Measurements from ENCODE around the gene POLH. TPM values are rescaled to one million over a fixed set of nuclear protein-coding genes. Genes with fewer than 3 reads are reported as not detected.
A peak's percentile ranks its signal among the peaks of the same experiment; 100 is the strongest.

Gene POLH
- total and polyA plus RNA-seq, 2 of the 4 experiments (the other 2 are of a cell fraction), result 13.3 to 26.0 TPM

DNA sequence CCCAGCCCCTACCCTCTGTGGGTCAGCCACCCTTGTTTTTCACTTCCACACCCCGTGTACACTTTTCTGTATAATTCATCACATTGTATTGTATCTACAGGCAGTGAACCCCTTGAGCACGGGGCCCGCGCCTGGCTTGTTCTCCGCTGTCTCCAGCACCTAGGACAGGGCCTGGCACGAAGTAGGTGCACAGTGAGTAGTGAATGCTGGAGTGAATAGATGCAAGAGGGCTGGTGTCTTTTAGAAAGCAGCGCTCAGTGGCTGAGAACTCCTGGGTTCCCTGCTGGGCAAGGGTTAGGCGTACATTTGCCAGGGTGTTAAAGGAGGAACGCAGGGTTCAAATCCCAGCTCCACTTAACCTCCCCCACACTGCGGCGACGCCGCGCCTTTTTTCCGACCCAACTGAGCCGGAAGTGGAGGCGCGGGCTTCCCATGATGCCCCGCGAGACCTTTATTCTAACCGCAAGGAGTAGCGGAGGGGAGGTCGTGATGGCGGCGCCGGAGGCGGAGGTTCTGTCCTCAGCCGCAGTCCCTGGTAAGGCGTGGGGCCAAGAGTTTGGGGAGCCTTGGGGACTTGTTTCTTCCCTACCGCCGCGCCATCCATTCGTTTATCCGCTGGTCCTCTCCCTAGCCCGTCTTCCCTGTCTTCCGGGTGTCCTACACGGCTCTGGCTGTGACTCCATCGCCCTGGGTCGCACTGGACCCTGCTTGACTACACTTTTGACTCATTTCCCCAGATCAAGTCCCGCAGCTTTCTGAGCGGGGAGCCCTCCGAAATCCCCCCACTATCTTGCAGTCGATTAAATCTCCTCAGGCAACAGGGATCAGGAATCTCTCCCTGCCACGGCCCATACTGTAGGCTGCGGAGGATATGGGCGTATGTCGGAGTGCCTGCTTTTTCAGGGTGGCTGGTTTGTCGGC lies 59.7 kb downstream of the POLH start, which contains the start of gene MAD2L1BP (continued):
- TF ChIP-seq, protein P1, sequence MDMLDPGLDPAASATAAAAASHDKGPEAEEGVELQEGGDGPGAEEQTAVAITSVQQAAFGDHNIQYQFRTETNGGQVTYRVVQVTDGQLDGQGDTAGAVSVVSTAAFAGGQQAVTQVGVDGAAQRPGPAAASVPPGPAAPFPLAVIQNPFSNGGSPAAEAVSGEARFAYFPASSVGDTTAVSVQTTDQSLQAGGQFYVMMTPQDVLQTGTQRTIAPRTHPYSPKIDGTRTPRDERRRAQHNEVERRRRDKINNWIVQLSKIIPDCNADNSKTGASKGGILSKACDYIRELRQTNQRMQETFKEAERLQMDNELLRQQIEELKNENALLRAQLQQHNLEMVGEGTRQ (IDR thresholded peaks at IDR 0.05; ENCODE audit: low read depth, low read length), result no peak

DNA sequence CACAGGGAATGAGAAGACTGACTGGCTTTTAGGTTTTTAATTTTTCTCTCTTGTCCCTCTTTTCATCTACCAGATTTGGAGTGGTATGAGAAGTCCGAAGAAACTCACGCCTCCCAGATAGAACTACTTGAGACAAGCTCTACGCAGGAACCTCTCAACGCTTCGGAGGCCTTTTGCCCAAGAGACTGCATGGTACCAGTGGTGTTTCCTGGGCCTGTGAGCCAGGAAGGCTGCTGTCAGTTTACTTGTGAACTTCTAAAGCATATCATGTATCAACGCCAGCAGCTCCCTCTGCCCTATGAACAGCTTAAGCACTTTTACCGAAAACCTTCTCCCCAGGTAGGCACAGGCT lies 60.3 kb downstream of the POLH start:
- H2AK5ac ChIP-seq (ENCODE audit: low read depth, low read length), result peak overlapping the region; percentile 41
- BruUV-seq (replicated peaks), result TSS peak; percentile 63
- peaks cover 20% of the 10 kb centered on the region for H3K36me3 ChIP-seq (ENCODE audit: control insufficient read depth, insufficient read depth, low read length)
- H3K23ac ChIP-seq (ENCODE audit: low read depth, low read length), result peak overlapping the region; percentile 61
- peak overlapping the region; percentile 95 for H3K9ac ChIP-seq (ENCODE audit: low read depth, low read length)
- no peak overlapping the region for H2BK20ac ChIP-seq (ENCODE audit: low read depth, low read length)
- peak overlapping the region; percentile 52 for H4K5ac ChIP-seq (ENCODE audit: low read depth, low read length)
- H3K4me2 ChIP-seq (ENCODE audit: low read depth, low read length), result peak overlapping the region; percentile 100
- dilution Hi-C loops (cut with HindIII; ENCODE audit: low sequenced_read_pairs, unreplicated experiment) (no loop called here), in situ Hi-C loops (cut with MboI; ENCODE audit: low sequenced_read_pairs) (no loop called here), intact Hi-C loops (cut with micrococcal nuclease) (no loop called here)
- peak overlapping the region; percentile 79 for H3K4me3 ChIP-seq (ENCODE audit: insufficient read depth, low read depth, low read length)
- H3K4ac ChIP-seq (ENCODE audit: low read depth, low read length), result peak overlapping the region; percentile 65
- 0 out of 3 replicates have a peak overlapping the region, but pooled peaks have one; percentile 7 for H2BK15ac ChIP-seq (ENCODE audit: low read depth, low read length)
- H3K9me3 ChIP-seq (ENCODE audit: control insufficient read depth, insufficient read depth, low read length), result no peaks in the 10 kb centered on the region
- peak overlapping the region; percentile 38; the same call in 1 of the 2 replicates for H3K18ac ChIP-seq (ENCODE audit: low read depth, low read length)
- H3K56ac ChIP-seq (ENCODE audit: extremely low read depth, insufficient read depth, low read length), result peak overlapping the region; percentile 61
- peaks cover 27 to 43% of the 10 kb centered on the region in 2 experiments for H3K79me1 ChIP-seq (ENCODE audit: low read depth in 1 of 2, low read length in 2 of 2)
- ChIA-PET POLR2A (ENCODE audit: unreplicated experiment) (no interaction called here), CTCF (no interaction called here)
- H4K8ac ChIP-seq (ENCODE audit: low read depth in 2 of 2, low read length in 2 of 2), result peak overlapping the region; percentile 86 to 100
- peaks cover 12% of the 10 kb centered on the region for H3K9me1 ChIP-seq (ENCODE audit: insufficient read depth, low read length)
- no peak overlapping the region for H2BK120ac ChIP-seq (ENCODE audit: low read depth, low read length)
- H3K27ac ChIP-seq (ENCODE audit: insufficient read depth, low read length), result peak overlapping the region; percentile 84
- H2AK9ac ChIP-seq (replicated peaks; ENCODE audit: low read depth, low read length, poor library complexity), result peak overlapping the region; percentile 71
- WGBS, 2 experiments (ENCODE audit: extremely low coverage in 2 of 2, insufficient read length in 1 of 2), result no CpG with 5 or more reads among the region's 7 CpGs
- no peaks in the 10 kb centered on the region for H3K27me3 ChIP-seq (ENCODE audit: control insufficient read depth, insufficient read depth, low read length)
- peak overlapping the region; percentile 29 for H2BK5ac ChIP-seq (ENCODE audit: low read depth, low read length, poor library complexity, severe bottlenecking)
- peak overlapping the region; percentile 77 for H3K14ac ChIP-seq (replicated peaks; ENCODE audit: low read depth, low read length)
- peak; percentile 10; the same call in 1 of the 2 replicates for ATAC-seq (ENCODE audit: low read depth)
- peak overlapping the region; percentile 96 for H2AFZ ChIP-seq (replicated peaks; ENCODE audit: low read length, poor library complexity)
- peak; percentile 11 for DNase-seq
- H4K20me1 ChIP-seq (ENCODE audit: insufficient read depth, low read length), result peaks cover 17% of the 10 kb centered on the region
- H4K91ac ChIP-seq (ENCODE audit: insufficient read depth, low read depth, low read length), result peak overlapping the region; percentile 77
- peaks cover 7% of the 10 kb centered on the region for H3K4me1 ChIP-seq (ENCODE audit: control insufficient read depth, insufficient read depth, low read length)
- TF ChIP-seq POLR2A (IDR thresholded peaks at IDR 0.05; ENCODE audit: low read depth, low read length) (no peak), MAZ (IDR thresholded peaks at IDR 0.05; ENCODE audit: borderline replicate concordance, low read depth, low read length) (no peak), RFX5 (IDR thresholded peaks at IDR 0.05; ENCODE audit: low read depth, low read length) (no peak), CHD1 (IDR thresholded peaks at IDR 0.05; ENCODE audit: low read depth, low read length) (no peak), CEBPB (IDR thresholded peaks at IDR 0.05; ENCODE audit: low read depth, low read length) (no peak), SMC3 (IDR thresholded peaks at IDR 0.05; ENCODE audit: low read depth, low read length) (no peak), FOS (IDR thresholded peaks at IDR 0.05; ENCODE audit: low read depth, low read length) (no peak), RCOR1 (IDR thresholded peaks at IDR 0.05; ENCODE audit: insufficient replicate concordance, low read length) (no peak)
- TF ChIP-seq, protein P2, sequence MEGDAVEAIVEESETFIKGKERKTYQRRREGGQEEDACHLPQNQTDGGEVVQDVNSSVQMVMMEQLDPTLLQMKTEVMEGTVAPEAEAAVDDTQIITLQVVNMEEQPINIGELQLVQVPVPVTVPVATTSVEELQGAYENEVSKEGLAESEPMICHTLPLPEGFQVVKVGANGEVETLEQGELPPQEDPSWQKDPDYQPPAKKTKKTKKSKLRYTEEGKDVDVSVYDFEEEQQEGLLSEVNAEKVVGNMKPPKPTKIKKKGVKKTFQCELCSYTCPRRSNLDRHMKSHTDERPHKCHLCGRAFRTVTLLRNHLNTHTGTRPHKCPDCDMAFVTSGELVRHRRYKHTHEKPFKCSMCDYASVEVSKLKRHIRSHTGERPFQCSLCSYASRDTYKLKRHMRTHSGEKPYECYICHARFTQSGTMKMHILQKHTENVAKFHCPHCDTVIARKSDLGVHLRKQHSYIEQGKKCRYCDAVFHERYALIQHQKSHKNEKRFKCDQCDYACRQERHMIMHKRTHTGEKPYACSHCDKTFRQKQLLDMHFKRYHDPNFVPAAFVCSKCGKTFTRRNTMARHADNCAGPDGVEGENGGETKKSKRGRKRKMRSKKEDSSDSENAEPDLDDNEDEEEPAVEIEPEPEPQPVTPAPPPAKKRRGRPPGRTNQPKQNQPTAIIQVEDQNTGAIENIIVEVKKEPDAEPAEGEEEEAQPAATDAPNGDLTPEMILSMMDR (conservative IDR thresholded peaks at IDR 0.05; ENCODE audit: low read depth, low read length), result no peak
- TF ChIP-seq, protein P3, sequence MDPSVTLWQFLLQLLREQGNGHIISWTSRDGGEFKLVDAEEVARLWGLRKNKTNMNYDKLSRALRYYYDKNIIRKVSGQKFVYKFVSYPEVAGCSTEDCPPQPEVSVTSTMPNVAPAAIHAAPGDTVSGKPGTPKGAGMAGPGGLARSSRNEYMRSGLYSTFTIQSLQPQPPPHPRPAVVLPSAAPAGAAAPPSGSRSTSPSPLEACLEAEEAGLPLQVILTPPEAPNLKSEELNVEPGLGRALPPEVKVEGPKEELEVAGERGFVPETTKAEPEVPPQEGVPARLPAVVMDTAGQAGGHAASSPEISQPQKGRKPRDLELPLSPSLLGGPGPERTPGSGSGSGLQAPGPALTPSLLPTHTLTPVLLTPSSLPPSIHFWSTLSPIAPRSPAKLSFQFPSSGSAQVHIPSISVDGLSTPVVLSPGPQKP (IDR thresholded peaks at IDR 0.05; ENCODE audit: borderline replicate concordance, low read depth, low read length), result no peak
